HUDEP-2 (cell line): ENCODE data around the gene GPRASP2.

ENCODE experiments used
- DNase-seq, 76 experiments: peaks; one replicate each; lab custom pipeline; 2025; ENCODE audit not compliant: unreplicated experiment in 76 of 76; lab: John Stamatoyannopoulos, UW

The GPRASP2 gene

DNA sequence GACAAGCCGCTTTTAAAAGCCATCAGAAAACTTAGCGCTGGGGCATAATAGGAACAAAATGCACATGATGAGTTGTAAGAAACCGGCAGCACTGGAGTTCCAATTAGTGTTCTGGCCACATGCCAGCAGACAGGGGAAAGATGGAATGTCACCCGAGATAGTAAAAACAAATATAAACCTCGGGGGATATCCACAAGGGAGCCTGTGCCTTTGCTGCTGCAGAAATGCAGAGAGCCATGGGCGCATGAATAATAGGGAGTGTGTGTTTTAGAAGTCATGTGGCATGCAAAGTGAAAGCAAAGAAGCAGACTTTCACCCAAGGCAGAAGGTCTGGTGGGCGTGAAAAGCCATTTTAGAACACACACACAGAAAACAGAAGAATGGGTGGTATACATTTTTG, 27.4 kb downstream of the GPRASP2 start:
- DNase-seq, result no peak

DNA sequence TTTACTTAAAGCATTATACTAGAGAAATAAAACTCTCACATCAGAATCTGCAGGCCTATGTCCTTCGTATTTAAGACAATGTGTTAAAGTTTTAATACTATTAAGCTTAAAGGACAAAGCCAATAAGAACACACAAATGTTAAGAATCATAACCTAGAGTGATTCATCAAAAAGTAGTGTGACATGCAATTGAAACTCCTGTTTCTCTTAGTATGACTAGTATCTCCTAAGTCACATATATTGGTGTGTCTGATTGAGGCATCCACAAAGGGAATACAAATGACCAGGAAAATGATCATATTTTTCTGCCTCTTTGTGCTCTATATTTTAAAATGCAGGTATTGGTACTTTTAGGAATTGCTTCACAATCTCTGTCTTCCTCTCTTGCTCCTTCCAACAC, 32.1 kb downstream of the GPRASP2 start:
- no peak for DNase-seq

- no peak for DNase-seq
Measured at GRCh38 chrX:102745513-102745856, 33.2 kb downstream of the GPRASP2 start.

DNA sequence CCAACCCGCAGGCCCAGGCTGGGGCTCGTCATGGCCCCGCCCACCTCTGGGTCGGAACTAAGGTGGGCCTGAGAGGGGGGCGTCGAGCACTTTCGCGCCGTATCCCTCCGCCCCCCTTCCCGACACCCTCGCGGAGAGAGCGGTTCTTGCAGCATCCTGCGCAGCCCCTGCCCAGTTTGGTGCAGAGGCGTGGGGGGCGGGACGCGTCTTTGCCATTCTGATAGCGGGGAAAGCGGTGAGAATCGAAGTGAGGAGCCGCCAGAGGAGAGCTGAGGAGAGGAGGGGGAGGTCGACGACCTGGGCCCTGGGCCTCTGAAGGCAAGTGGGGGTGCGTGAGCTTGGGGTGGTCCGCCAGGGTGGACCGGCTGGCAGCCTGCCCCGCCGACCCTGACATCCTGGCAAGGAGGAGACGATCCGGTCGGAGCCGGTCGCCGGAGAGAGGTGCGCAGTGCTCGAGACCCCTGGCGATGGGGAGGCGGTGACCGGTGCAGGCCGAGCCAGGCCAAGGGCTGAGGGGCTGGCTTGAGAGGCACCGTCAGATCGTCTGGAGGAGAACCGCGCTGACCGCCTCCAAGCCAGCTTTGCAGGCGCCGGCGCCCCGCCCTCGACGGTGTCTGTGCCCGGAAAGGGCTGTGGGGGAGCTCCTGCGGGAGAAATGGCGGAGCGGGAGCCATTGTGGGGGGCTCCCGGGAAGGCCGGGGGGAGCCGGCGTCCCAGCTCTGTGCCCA, 33.8 kb downstream of the GPRASP2 start:
- no peak for DNase-seq

GRCh38 chrX:102765217-102765616, 53.0 kb downstream of the GPRASP2 start:
- no peak for DNase-seq

GRCh38 chrX:102765809-102766208, 53.6 kb downstream of the GPRASP2 start:
- no peak for DNase-seq

DNA sequence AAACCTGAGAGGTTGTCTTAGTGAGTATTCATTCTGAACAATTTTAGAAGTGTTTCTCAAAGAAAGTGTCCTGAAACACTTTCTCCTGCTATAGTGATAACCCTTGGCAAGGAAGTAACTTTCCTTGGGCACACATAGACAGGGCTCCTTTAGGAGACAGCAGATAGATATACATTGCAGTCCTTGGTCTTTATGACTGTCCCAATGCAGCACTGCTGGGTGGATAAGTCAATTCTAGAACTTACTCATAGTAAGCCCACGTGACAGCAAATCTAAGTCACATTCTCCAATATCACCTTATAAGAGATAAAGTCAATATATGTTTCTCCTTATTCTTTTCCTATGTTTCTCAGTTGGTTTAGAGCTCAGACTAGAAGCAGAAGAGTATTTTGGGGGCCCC, 55.0 kb downstream of the GPRASP2 start:
- DNase-seq, result no peak
